Duodenal mucosa (tissue), 2 donors: ENCODE results near the gene CRKL.
"Not testable (repeated sequence)": the region's sequence is repeated elsewhere in the genome, so short reads cannot be mapped to it uniquely, and the experiment has no call there.

ENCODE experiments used
- H3K27ac ChIP-seq: one replicate; pipeline ENCODE4 v1.7.0; 2013; ENCODE audit warnings: low read depth, low read length
- H3K27me3 ChIP-seq, 2 donors: one replicate each; pipeline ENCODE4 v1.7.0; 2013; ENCODE audit warnings: low read length in 2 of 2, control low read depth in 1 of 2; ENCODE audit not compliant: insufficient read depth in 2 of 2, control insufficient read depth in 1 of 2
- H3K36me3 ChIP-seq, 2 donors: one replicate each; pipeline ENCODE4 v1.7.0; 2013; ENCODE audit warnings: low read length in 2 of 2, control low read depth in 1 of 2; ENCODE audit not compliant: insufficient read depth in 2 of 2, control insufficient read depth in 1 of 2
- H3K4me1 ChIP-seq, 2 donors: one replicate each; pipeline ENCODE4 v1.7.0; 2013; ENCODE audit warnings: low read length in 2 of 2, control low read depth in 1 of 2; ENCODE audit not compliant: insufficient read depth in 2 of 2, control insufficient read depth in 1 of 2
- H3K4me3 ChIP-seq, 2 donors: one replicate each; pipeline ENCODE4 v1.7.0; 2013; ENCODE audit warnings: low read length in 2 of 2, low read depth in 1 of 2
- H3K9ac ChIP-seq, 2 donors: one replicate each; pipeline ENCODE4 v1.7.0; 2013; ENCODE audit warnings: low read length in 2 of 2, low read depth in 1 of 2
- H3K9me3 ChIP-seq, 2 donors: one replicate each; pipeline ENCODE4 v1.7.0; 2013; ENCODE audit warnings: low read length in 2 of 2, control low read depth in 1 of 2; ENCODE audit not compliant: control insufficient read depth in 1 of 2

CRKL gene

GRCh38 chr22:20901093-20902033 is 15.8 kb upstream of the CRKL start:
- not testable (repeated sequence) for H3K9ac ChIP-seq, H3K4me1 ChIP-seq, H3K27ac ChIP-seq, H3K27me3 ChIP-seq, H3K9me3 ChIP-seq, H3K36me3 ChIP-seq, H3K4me3 ChIP-seq

DNA sequence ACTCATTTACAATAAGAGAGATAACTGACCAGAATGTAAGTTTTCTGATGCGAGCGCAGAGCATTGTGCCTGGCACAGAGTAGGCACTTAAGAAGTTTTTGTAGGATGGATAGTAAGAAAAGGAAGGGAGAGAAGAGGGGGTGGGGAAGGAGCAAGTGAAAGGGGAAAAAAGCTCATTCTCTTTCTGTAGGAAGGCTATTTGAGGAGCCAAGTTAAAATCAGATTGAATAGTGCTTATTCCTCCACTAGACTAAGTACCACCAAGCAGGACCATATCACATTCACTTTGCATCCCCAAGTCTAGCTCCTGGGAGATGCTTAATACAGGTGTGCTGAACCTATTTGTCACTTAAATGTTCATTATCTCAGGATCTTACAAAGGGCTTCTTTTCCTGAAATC is 14.1 kb upstream of the CRKL start:
- H3K36me3 ChIP-seq, result no peaks in the 10 kb centered on the region
- no peaks in the 10 kb centered on the region for H3K27me3 ChIP-seq
- H3K9me3 ChIP-seq, result no peaks in the 10 kb centered on the region
- no peaks in the 10 kb centered on the region for H3K4me1 ChIP-seq
- H3K4me3 ChIP-seq, result no peak overlapping the region
- H3K27ac ChIP-seq, result no peak overlapping the region
- no peak overlapping the region for H3K9ac ChIP-seq

DNA sequence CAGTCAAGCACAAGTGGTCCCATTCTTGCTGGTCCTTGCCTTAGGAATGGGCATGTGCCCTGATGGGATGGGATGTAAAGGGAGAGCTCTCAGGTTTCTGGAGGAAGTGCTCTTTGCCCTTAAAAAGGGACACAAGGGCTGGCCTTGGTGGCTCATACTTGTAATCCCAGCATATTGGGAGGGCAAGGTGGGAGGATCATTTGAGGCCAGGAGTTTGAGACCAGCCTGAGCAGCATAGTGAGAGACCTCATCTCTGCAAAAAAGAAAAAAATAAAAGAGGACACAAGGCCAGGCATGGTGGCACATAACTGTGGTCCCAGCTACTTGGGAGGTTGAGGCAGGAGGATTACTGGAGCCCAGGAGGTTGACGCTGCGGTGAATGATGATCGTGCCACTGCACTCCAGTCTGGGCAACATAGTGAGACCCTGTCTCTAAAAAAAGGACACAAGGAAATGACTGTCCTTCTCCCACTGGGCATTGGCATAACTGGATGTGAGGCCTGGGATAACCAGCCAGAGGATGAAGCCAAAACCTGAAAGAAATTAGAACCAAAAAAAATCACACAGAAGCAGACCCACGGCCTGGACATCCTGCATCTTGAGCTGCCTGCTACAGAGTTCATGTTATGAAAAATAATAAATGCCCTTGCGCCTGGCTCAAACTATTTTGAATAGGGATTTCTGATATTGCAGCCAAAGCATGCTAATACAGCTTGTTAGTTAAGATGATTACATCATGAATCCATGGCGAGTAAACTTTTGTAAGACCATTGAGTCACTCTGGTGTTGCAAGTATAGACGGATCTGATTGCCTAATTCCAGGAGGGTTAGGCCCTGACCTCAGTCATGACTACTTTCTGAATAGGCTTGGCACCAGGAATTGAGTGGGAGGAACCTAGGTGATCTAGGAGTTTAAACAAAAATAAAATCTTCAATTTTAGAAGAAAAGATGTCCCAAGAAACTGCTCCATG is 12.9 kb upstream of the CRKL start:
- Histone ChIP-seq H3K36me3 (no peaks in the 10 kb centered on the region), H3K9me3 (no peaks in the 10 kb centered on the region), H3K4me3 (no peak overlapping the region), H3K27ac (no peak overlapping the region), H3K4me1 (no peaks in the 10 kb centered on the region), H3K27me3 (no peaks in the 10 kb centered on the region), H3K9ac (no peak overlapping the region)

DNA sequence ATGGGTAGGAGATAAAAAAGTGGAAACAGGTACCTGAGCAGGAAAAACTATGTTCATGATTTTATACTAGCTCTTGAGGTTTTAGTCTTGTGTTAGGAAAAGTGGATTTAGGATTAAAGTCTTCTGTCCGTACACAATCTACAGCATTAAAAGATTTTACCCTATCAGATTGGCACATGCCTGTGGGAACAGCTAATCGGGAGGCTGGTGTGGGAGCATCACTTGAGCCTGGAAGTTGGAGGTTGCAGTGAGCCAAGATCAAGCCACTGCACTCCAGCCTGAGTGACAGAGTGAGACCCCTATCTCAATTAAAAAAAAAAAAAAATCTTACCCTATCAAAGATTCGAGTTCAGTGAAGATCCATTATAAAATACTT is 12.2 kb upstream of the CRKL start:
- Histone ChIP-seq H3K36me3 (no peaks in the 10 kb centered on the region), H3K9me3 (no peaks in the 10 kb centered on the region), H3K9ac (no peak overlapping the region), H3K4me1 (no peaks in the 10 kb centered on the region), H3K4me3 (no peak overlapping the region), H3K27ac (no peak overlapping the region), H3K27me3 (no peaks in the 10 kb centered on the region)

- Histone ChIP-seq H3K4me3 (no peak overlapping the region), H3K27me3 (no peaks in the 10 kb centered on the region), H3K9me3 (no peaks in the 10 kb centered on the region), H3K36me3 (no peaks in the 10 kb centered on the region), H3K27ac (no peak overlapping the region), H3K4me1 (no peaks in the 10 kb centered on the region), H3K9ac (no peak overlapping the region)
Observed at GRCh38 chr22:20905415-20906386, 11.5 kb upstream of the CRKL start.

DNA sequence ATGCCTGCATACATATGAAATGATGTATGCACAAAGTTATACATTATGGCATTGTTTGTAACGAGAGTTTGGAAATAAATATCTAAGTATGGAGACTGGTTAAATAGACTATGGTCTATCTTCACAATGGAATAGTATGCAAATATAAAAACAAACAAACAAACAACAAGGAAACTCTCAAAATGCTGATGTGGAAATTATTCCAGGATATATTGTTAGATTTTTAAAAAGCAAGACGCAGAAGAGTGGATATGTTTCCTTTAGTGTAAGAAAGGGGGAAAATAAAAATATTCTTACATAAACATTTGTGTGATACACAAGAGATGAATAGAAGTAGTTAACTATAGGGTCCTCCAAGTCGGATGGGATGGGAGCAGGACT is 10.8 kb upstream of the CRKL start:
- Histone ChIP-seq H3K27me3 (no peaks in the 10 kb centered on the region), H3K9me3 (no peaks in the 10 kb centered on the region), H3K36me3 (no peaks in the 10 kb centered on the region), H3K4me1 (no peaks in the 10 kb centered on the region), H3K4me3 (no peak overlapping the region), H3K27ac (no peak overlapping the region), H3K9ac (no peak overlapping the region)

GRCh38 chr22:20908717-20909116 is 8.5 kb upstream of the CRKL start:
- H3K27me3 ChIP-seq, H3K9ac ChIP-seq, H3K4me1 ChIP-seq, H3K9me3 ChIP-seq, H3K4me3 ChIP-seq, H3K36me3 ChIP-seq, H3K27ac ChIP-seq: not testable (repeated sequence)

DNA sequence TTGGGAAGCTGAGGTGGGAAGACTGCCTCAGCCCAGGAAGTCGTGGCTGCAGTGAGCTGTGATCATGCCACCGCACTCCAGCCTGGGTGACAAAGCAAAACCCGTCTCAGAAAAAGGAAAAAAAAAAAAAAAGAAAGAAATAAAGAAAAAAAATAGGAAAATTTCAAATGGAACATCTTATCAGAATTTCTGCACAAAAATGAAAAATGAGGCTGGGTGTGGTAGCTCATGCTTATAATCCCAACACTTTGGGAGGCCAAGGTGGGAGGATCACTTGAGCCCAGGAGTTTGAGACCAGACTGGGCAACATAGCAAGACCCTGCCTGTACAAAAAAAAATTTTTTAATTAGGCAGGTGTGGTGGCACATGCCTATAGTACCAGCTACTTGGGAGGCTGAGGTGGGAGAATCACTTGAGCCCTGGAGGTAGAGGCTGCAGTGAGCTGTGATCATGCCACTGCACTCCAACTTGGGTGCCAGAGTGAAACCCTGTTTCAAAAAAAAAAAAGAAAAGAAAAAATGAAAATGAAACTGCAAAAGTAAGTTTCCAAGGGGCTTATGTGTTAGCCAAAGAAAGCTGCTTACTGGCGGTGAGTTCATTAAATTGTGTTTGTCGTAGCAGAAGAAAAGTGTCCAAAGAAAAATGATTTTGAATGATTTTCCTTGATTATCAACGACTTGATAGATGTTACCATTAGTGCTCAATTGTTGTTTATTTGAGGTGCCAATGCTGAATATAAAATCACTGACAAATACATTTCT is 7.5 kb upstream of the CRKL start:
- no peak overlapping the region for H3K27ac ChIP-seq
- no peaks in the 10 kb centered on the region for H3K36me3 ChIP-seq
- no peaks in the 10 kb centered on the region for H3K9me3 ChIP-seq
- H3K4me3 ChIP-seq, result no peak overlapping the region
- no peak overlapping the region for H3K9ac ChIP-seq
- no peaks in the 10 kb centered on the region for H3K4me1 ChIP-seq
- no peaks in the 10 kb centered on the region for H3K27me3 ChIP-seq

DNA sequence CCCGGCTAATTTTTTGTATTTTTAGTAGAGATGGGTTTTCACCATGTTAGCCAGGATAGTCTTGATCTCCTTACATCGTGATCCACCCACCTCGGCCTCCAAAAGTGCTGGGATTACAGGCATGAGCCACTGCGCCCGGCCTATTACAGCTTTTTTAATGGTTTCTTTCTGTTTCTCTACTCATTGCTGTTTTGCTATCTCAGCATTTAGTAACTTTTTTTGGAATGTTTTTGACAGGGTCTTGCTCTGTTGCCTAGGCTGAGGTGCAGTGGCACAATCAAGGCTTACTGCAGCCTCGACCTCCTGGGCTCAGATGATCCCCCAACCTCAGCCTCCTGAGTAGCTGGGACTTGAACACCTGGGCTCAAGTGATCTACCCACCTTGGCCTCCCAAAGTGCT is 4.7 kb upstream of the CRKL start:
- H3K9ac ChIP-seq, result no peak overlapping the region
- H3K27ac ChIP-seq, result no peak overlapping the region
- H3K36me3 ChIP-seq, result no peaks in the 10 kb centered on the region
- no peaks in the 10 kb centered on the region for H3K9me3 ChIP-seq
- H3K4me1 ChIP-seq, result no peaks in the 10 kb centered on the region
- no peak overlapping the region for H3K4me3 ChIP-seq
- no peaks in the 10 kb centered on the region for H3K27me3 ChIP-seq
